Measurements from ENCODE around the gene FKBP8. TPM values are rescaled to one million over a fixed set of nuclear protein-coding genes. Genes with fewer than 3 reads are reported as not detected.

The FKBP8 gene
- total RNA-seq, 1 donor from 2014 or later = 167 TPM

DNA sequence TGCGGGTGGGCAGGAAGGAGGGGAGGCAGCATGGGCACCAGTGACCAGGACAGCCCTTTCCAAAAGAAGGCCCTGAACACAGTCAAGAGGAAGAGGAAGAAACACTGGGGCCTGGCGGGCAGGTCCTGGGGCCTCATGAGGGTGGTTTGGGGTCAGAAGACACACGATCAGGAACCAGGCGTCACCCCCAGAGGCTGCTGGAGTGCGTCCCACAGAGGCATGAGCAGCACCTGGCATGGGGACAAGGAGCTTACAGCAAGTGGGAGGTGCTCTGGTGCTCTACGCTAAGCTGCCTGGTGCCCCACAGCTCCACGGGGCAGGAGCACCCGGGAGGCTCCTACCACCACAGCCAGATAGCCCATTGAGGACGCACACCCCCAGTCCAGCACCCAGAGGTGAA is 41.5 kb downstream of the FKBP8 start:
- Mint-ChIP-seq H3K36me3 (ENCODE audit: low read depth) (peaks cover 2% of the 10 kb centered on the region), H3K27ac (no peak overlapping the region), H3K27me3 (ENCODE audit: insufficient read depth) (no peaks in the 10 kb centered on the region), H3K4me3 (no peak overlapping the region), H3K4me1 (ENCODE audit: low read depth) (peaks cover 66% of the 10 kb centered on the region), H3K9me3 (no peaks in the 10 kb centered on the region)
- no peak for DNase-seq (ENCODE audit: low spot score)
- intact Hi-C loops (cut with micrococcal nuclease) = no loop called here

- Mint-ChIP-seq H3K36me3 (ENCODE audit: low read depth) (peaks cover 2% of the 10 kb centered on the region), H3K27me3 (ENCODE audit: insufficient read depth) (no peaks in the 10 kb centered on the region), H3K9me3 (no peaks in the 10 kb centered on the region), H3K27ac (no peak overlapping the region), H3K4me3 (no peak overlapping the region), H3K4me1 (ENCODE audit: low read depth) (peaks cover 66% of the 10 kb centered on the region)
- no peak for DNase-seq (ENCODE audit: low spot score)
- intact Hi-C loops (cut with micrococcal nuclease) = no loop called here
These were observed 42.0 kb downstream of the FKBP8 start for GRCh38 chr19:18501351-18501750.

DNA sequence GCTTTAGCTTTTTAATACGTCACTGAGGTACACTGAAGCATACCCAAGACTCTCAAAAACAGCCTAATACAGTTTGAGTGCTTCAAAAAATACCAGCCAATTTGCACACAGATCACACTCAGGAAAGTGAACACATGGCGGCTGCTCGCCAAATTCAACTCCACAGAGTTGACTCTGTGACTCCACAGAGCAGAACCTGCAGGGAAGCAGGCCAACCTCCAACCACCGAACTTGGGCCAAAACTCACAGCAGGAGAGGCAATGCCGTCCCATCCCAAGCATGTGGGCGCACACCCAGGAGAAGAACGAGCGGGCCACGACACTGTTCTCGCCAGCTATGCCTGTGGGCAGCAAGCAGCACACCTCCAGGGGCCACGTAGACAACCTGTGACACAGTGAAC is 42.6 kb downstream of the FKBP8 start:
- H3K27me3 Mint-ChIP-seq (ENCODE audit: insufficient read depth) = no peaks in the 10 kb centered on the region
- H3K4me3 Mint-ChIP-seq = no peak overlapping the region
- intact Hi-C loops (cut with micrococcal nuclease) = no loop called here
- H3K9me3 Mint-ChIP-seq = no peaks in the 10 kb centered on the region
- DNase-seq (ENCODE audit: low spot score) = no peak
- H3K36me3 Mint-ChIP-seq (ENCODE audit: low read depth) = peaks cover 2% of the 10 kb centered on the region
- H3K4me1 Mint-ChIP-seq (ENCODE audit: low read depth) = peaks cover 70% of the 10 kb centered on the region
- no peak overlapping the region for H3K27ac Mint-ChIP-seq

DNA sequence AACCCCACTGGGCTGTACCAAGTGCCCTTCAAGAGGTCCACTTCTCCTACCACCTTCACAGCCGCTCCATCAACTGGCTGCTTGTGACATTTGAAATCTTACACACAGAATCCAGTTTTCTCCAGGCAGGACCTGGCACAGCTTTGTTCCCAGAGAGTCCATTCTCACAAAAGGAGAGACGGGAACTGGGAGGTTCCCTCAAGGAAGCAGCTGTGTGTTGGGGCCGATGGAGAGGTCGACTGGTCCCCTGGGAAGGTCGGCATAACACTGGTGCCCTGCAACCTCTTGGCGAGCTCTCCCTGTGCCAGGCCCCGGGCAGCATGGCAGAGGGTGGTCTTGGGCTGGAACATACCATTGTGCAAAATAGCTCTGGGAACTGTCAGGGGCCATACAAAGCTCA is 43.0 kb downstream of the FKBP8 start:
- no peak overlapping the region for H3K27ac Mint-ChIP-seq
- DNase-seq (ENCODE audit: low spot score) = no peak
- H3K4me1 Mint-ChIP-seq (ENCODE audit: low read depth) = peaks cover 70% of the 10 kb centered on the region
- H3K9me3 Mint-ChIP-seq = no peaks in the 10 kb centered on the region
- H3K27me3 Mint-ChIP-seq (ENCODE audit: insufficient read depth) = no peaks in the 10 kb centered on the region
- intact Hi-C loops (cut with micrococcal nuclease) = no loop called here
- peaks cover 2% of the 10 kb centered on the region for H3K36me3 Mint-ChIP-seq (ENCODE audit: low read depth)
- no peak overlapping the region for H3K4me3 Mint-ChIP-seq

GRCh38 chr19:18499055-18499775 is 44.2 kb downstream of the FKBP8 start:
- intact Hi-C loops (cut with micrococcal nuclease) = no loop called here
- Mint-ChIP-seq H3K27ac (no peak overlapping the region), H3K36me3 (ENCODE audit: low read depth) (peaks cover 2% of the 10 kb centered on the region), H3K27me3 (ENCODE audit: insufficient read depth) (no peaks in the 10 kb centered on the region), H3K9me3 (no peaks in the 10 kb centered on the region), H3K4me1 (ENCODE audit: low read depth) (peaks cover 70% of the 10 kb centered on the region), H3K4me3 (no peak overlapping the region)
- DNase-seq (ENCODE audit: low spot score) = no peak

- Mint-ChIP-seq H3K27me3 (ENCODE audit: insufficient read depth) (no peaks in the 10 kb centered on the region), H3K4me3 (no peak overlapping the region), H3K36me3 (ENCODE audit: low read depth) (peaks cover 2% of the 10 kb centered on the region), H3K4me1 (ENCODE audit: low read depth) (peaks cover 65% of the 10 kb centered on the region), H3K9me3 (no peaks in the 10 kb centered on the region), H3K27ac (peak overlapping the region; percentile 59)
- intact Hi-C loops (cut with micrococcal nuclease) = loop anchor here (1.0 to 2.0 kb wide), 3 partner anchors 16 to 28 kb away; partner anchors contain the start of gene ELL
- DNase-seq (ENCODE audit: low spot score) = no peak
These were observed 46.5 kb downstream of the FKBP8 start for GRCh38 chr19:18496980-18497256.

DNA sequence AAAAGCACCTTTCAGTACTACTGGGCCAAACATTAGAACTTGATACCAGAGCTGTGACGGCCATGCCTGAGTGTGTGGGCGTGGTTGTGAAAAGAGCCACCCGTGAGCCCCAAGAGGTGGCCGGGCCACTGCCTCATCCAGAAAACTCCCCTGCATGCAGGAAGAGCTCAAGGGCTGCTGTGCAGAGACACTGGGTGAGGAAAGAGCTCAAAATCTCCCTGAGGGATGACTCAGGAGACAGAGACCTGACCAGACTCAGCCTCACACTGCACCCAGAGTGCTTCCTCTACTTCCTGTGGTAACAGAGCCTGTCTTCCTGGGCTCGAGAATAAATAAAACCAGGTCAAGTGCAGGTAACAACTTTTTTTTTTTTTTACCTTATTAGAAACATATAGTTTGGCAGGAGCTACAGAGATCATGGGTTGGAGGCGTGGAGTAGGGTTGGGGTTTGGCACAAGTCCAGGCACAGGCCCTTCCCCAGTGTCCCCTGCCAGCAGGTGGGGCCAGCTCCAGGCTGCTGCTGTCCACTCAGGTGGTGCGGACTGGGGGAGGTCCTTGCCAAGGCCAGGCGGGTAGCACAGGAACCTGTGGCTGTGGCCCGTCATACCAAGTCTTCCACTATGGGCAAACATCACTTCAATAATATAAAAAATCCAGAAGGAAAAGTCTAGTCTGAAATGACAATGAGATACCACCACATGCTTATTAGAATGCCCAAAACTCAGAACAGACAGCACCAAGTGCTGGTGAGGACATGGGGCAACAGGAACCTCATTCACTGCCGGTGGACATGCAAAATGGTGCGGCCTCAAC is 47.0 kb downstream of the FKBP8 start:
- H3K4me1 Mint-ChIP-seq (ENCODE audit: low read depth) = peaks cover 63% of the 10 kb centered on the region
- peak; percentile 56 for DNase-seq (ENCODE audit: low spot score)
- no peaks in the 10 kb centered on the region for H3K9me3 Mint-ChIP-seq
- peaks cover 2% of the 10 kb centered on the region for H3K36me3 Mint-ChIP-seq (ENCODE audit: low read depth)
- intact Hi-C loops (cut with micrococcal nuclease) = loop anchor here (1.0 to 2.0 kb wide), 3 partner anchors 15 to 28 kb away; partner anchors contain the start of gene ELL
- H3K4me3 Mint-ChIP-seq = peak overlapping the region; percentile 64
- H3K27ac Mint-ChIP-seq = peak overlapping the region; percentile 80
- no peaks in the 10 kb centered on the region for H3K27me3 Mint-ChIP-seq (ENCODE audit: insufficient read depth)

DNA sequence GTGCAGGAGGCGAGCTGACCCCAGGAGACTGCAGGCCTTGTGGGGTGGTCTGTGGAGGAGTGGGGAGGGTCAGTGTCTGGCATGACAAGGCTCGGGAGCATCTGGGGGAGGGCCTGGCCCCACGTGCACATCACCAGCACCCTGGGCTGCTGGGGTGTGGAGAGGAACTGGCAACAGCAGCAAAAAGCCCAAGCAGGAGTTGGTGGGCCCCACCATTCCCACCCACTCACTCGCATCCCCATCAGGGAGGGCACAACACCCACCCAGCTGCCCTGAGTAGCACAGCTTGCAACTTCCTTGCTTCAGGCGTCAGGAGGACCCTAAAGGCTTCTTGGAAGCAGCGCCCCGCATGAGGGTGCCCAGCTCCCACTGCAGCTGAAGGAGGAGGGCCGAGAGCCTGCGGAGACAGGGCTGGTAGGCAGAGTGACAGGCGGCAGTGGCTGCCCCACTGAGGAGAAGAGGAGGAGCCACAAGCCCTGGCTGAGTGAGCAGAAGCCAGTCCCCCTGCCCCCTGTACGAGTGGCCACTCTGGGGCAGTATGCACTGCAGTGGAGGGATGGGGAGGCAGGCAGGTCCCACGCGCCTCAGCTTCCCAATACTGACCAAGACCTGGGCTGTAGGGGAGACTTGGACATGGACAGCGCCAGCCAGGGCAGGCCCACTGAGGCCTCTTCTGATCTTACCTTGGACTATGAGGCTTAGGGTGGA is 48.0 kb downstream of the FKBP8 start:
- Mint-ChIP-seq H3K4me1 (ENCODE audit: low read depth) (peaks cover 52% of the 10 kb centered on the region), H3K27me3 (ENCODE audit: insufficient read depth) (no peaks in the 10 kb centered on the region)

DNA sequence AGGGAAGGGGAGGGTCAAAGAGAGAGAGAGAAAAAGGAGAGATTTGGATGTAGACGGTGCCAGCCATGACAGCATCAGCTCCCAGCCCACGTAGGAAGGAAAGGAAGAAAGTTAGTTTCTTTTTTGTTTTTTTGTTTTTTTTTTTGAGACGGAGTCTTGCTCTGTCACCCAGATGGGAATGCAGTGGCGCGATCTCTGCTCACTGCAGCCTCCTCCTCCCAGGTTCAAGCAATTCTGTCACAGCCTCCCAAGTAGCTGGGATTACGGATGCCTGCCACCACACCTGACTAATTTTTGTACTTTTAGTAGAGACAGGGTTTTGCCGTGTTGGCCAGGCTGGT is 49.1 kb downstream of the FKBP8 start:
- Mint-ChIP-seq H3K36me3 (ENCODE audit: low read depth) (no peaks in the 10 kb centered on the region), H3K4me1 (ENCODE audit: low read depth) (peaks cover 45% of the 10 kb centered on the region), H3K9me3 (no peaks in the 10 kb centered on the region), H3K4me3 (peak overlapping the region; percentile 34), H3K27me3 (ENCODE audit: insufficient read depth) (no peaks in the 10 kb centered on the region), H3K27ac (peak overlapping the region; percentile 80)
- intact Hi-C loops (cut with micrococcal nuclease) = no loop called here
- DNase-seq (ENCODE audit: low spot score) = no peak

More for the DNA sequence above, 48.0 kb downstream of the FKBP8 start:
- no peak for DNase-seq (ENCODE audit: low spot score)
- intact Hi-C loops (cut with micrococcal nuclease) = no loop called here
- Mint-ChIP-seq H3K27ac (peak overlapping the region; percentile 80), H3K36me3 (ENCODE audit: low read depth) (no peaks in the 10 kb centered on the region), H3K4me3 (peak overlapping the region; percentile 64), H3K9me3 (no peaks in the 10 kb centered on the region)

DNA sequence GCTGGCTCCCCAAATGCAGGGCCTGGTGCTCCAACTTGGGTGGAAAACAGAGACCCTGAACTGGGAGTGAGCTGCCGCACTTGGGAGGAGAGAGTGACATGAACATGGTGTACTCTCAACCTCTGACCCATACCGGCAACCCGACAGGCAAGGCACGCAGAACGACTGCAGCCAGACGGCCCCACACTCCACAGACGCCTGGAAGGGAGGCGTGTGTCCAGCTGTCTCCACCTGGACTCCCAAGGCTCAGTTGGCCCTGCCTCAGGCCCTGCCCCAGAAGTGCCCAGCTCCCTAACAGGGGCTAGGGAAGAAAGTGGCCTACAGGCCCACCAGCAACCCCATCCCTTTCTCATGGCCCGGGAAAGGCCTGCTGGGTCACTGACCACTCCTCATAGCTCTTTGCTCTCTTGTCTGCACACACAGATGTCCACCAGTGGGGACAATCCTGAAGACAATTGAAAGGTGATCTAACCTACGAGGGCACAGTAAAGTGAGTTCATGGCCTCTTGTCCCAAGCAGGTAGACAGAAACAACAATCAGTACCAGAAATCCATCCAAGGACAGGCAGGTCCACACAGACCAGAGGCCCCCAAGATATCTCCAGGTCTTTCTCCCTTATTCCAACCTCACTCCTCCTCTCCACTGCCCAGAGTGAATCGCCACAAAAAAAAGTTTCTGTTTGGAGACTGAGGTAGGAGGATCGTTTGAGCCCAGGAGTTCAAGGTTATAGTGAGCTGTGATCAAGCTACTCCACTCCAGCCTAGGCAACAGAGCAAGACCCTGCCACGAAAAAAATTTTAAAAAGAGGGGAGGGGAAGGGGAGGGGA is 49.7 kb downstream of the FKBP8 start:
- peak overlapping the region; percentile 80 for H3K27ac Mint-ChIP-seq
- no peak for DNase-seq (ENCODE audit: low spot score)
- peak overlapping the region; percentile 34 for H3K4me3 Mint-ChIP-seq
- H3K36me3 Mint-ChIP-seq (ENCODE audit: low read depth) = no peaks in the 10 kb centered on the region
- intact Hi-C loops (cut with micrococcal nuclease) = no loop called here
- H3K9me3 Mint-ChIP-seq = no peaks in the 10 kb centered on the region
- no peaks in the 10 kb centered on the region for H3K27me3 Mint-ChIP-seq (ENCODE audit: insufficient read depth)
- H3K4me1 Mint-ChIP-seq (ENCODE audit: low read depth) = peaks cover 39% of the 10 kb centered on the region

DNA sequence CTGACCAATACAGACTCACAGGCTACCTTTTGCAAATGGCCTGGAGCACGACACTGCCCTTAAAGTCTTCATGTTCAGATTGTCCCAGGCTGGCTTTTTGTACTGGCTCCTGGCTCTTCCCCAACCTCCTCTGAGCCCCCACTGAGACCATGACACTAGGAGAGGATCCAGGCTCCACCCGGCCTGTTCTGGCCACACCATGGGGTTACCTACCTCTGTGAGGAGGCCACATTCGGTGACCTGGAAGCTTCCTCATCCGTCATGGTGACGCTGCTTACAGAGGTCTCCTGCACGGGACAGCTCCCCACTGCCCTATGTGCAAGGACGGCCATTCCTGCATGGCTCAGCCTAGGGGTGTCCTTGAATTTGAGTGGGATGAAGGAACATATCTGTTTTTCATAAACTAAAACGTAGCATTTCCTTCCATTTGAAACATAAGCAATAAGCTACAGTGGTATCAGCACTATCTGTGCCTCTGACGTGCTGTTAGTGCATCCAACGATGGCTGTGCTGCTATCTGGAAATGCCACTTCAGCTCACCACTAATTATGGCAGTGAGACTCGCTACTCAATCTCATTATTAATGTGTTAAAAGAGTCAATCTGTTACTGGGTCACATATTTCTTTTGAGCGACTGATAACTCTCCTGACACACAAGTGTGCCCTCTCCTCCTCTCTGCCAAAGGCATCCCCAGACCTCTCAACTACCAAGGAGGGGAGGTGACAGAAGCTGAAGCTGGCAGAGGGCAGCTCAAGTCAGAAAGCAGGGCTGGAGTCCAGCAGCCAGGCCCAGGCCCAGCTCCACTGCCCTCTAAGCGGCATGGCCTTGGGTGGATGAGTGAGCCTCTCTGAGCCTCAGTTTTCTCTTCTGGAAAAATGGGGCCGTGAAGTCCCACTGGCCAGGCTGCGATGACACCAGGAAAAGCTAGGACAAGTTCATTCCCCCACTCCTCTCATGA is 51.1 kb downstream of the FKBP8 start:
- H3K27ac Mint-ChIP-seq = no peak overlapping the region
- no peaks in the 10 kb centered on the region for H3K27me3 Mint-ChIP-seq (ENCODE audit: insufficient read depth)
- no peaks in the 10 kb centered on the region for H3K36me3 Mint-ChIP-seq (ENCODE audit: low read depth)
- no peaks in the 10 kb centered on the region for H3K9me3 Mint-ChIP-seq
- H3K4me3 Mint-ChIP-seq = no peak overlapping the region
- DNase-seq (ENCODE audit: low spot score) = no peak
- intact Hi-C loops (cut with micrococcal nuclease) = no loop called here
- peaks cover 47% of the 10 kb centered on the region for H3K4me1 Mint-ChIP-seq (ENCODE audit: low read depth)

DNA sequence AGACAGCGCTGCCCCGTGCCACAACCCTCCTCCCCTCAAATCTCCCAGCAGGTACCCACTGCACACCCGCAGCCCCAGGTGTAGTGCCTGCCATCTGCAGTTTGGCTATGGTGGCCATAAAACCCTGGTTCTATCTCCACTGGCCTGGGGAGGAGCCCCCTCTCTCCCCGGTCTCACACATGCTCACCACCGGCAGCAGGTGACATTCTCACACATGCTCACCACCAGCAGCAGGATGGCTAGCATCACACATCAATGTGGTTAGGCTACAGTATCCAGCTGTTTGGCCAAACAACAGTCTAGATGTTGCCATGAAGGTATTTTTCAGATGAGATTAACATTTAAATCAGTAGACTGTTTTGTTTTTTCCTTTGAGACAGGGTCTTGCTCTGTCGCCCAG is 52.6 kb downstream of the FKBP8 start:
- Mint-ChIP-seq H3K27ac (no peak overlapping the region), H3K36me3 (ENCODE audit: low read depth) (no peaks in the 10 kb centered on the region), H3K9me3 (no peaks in the 10 kb centered on the region), H3K27me3 (ENCODE audit: insufficient read depth) (no peaks in the 10 kb centered on the region), H3K4me1 (ENCODE audit: low read depth) (peaks cover 40% of the 10 kb centered on the region), H3K4me3 (no peak overlapping the region)
- DNase-seq (ENCODE audit: low spot score) = no peak
- intact Hi-C loops (cut with micrococcal nuclease) = no loop called here
